GM12892 (cell line): ENCODE measurements around the gene TSSK3.

Experiments used
- POLR2A ChIP-seq: IDR thresholded peaks from 2 replicates; pipeline ENCODE4 v1.6.1; 2011; ENCODE audit warnings: low read depth, low read length, control low read depth
- POLR2AphosphoS5 ChIP-seq: IDR thresholded peaks from 2 replicates; pipeline ENCODE4 v1.6.1; 2011; ENCODE audit warnings: low read depth, low read length, control low read depth

DNA sequence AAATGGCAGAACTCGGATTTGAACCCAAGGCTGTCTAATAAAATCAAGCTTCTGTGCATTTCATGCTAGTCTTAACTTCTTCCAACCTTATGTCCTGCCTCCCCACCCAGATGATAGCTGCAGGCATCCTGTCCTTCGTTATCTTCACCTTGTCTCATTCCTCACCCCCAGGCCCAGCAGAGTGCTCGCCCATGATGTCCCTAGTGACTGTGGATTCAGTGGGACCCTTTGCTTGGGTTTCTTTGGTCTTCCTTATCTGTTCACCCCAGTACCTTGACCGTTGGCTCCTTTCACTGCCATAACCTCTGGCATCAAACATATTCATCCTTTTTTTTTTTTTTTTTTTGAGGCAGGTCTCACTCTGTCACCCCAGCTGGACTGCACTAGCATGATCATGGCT lies 37.5 kb downstream of the TSSK3 start:
- TF ChIP-seq POLR2AphosphoS5 (no peak), POLR2A (no peak)
